ENCODE data around the gene TEAD4. TPM values are rescaled to one million over a fixed set of nuclear protein-coding genes. Genes with fewer than 3 reads are reported as not detected.

Gene TEAD4
- total and polyA plus RNA-seq, 2 donors from 2014 or later: 19.8 to 40.9 TPM

DNA sequence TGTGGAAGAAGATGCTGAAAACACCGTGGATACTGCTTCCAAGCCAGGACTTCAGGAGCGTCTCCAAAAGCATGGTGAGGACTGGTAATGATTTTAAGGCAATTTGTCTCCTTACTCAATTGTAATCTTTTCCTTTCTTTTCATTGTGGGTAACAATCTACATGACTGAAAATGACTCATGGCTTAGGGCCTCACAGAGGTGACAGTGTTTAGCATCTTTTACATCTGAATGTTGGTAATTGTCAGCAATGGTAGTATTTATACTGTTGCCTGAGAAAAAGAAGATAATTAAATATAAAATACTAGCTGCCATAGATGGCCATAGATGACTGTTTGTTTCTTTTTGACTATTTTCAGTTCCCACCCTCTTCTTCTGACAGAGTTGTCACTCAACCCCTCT lies 36.9 kb upstream of the TEAD4 start:
- no peak overlapping the region for H3K9ac ChIP-seq (ENCODE audit: low read length in 3 of 3)
- H3K4me3 ChIP-seq (ENCODE audit: low read length in 3 of 3): no peak overlapping the region
- no peaks in the 10 kb centered on the region for H3K27me3 ChIP-seq (ENCODE audit: control insufficient read depth, insufficient read depth, low read length)
- no peak for FAIRE-seq
- no peak for DNase-seq
- no peak overlapping the region for H3K27ac ChIP-seq (ENCODE audit: low read depth in 2 of 2, low read length in 2 of 2)
- TF ChIP-seq, protein P1, sequence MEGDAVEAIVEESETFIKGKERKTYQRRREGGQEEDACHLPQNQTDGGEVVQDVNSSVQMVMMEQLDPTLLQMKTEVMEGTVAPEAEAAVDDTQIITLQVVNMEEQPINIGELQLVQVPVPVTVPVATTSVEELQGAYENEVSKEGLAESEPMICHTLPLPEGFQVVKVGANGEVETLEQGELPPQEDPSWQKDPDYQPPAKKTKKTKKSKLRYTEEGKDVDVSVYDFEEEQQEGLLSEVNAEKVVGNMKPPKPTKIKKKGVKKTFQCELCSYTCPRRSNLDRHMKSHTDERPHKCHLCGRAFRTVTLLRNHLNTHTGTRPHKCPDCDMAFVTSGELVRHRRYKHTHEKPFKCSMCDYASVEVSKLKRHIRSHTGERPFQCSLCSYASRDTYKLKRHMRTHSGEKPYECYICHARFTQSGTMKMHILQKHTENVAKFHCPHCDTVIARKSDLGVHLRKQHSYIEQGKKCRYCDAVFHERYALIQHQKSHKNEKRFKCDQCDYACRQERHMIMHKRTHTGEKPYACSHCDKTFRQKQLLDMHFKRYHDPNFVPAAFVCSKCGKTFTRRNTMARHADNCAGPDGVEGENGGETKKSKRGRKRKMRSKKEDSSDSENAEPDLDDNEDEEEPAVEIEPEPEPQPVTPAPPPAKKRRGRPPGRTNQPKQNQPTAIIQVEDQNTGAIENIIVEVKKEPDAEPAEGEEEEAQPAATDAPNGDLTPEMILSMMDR (IDR thresholded peaks at IDR 0.05; ENCODE audit: borderline replicate concordance, extremely low read depth, insufficient read depth): no peak
- H3K9me3 ChIP-seq (ENCODE audit: control insufficient read depth in 2 of 3, insufficient read depth in 1 of 3, low read length in 3 of 3): no peaks in the 10 kb centered on the region
- intact Hi-C loops (cut with DNase I): no loop called here
- H3K4me1 ChIP-seq (ENCODE audit: control insufficient read depth in 2 of 3, insufficient read depth in 2 of 3, low read depth in 1 of 3, low read length in 3 of 3): no peaks in the 10 kb centered on the region
- H3K36me3 ChIP-seq (ENCODE audit: control insufficient read depth in 2 of 3, insufficient read depth in 3 of 3, low read length in 3 of 3): peaks cover 8 to 30% (median 21%) of the 10 kb centered on the region in 3 donors

DNA sequence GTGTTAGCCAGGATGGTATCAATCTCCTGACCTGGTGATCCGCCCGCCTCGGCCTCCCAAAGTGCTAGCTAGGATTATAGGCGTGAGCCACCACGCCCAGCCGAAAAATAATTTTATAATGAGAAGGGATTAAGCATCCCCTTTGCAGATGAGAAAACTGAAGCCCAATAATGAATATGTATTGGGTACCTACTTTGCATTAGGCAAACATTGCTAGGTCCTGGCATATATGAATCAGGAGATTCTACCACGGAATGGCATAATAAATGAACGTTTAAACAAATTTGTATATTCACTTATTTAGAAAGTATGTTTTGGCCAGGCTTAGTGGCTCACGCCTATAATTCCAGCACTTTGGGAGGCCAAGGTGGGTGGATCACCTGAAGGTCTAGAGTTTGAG lies 36.1 kb upstream of the TEAD4 start:
- H3K9ac ChIP-seq (ENCODE audit: low read length in 3 of 3): no peak overlapping the region
- no peak for FAIRE-seq
- TF ChIP-seq, protein P1 (IDR thresholded peaks at IDR 0.05; ENCODE audit: borderline replicate concordance, extremely low read depth, insufficient read depth): no peak
- H3K27ac ChIP-seq (ENCODE audit: low read depth in 2 of 2, low read length in 2 of 2): no peak overlapping the region
- H3K4me1 ChIP-seq (ENCODE audit: control insufficient read depth in 2 of 3, insufficient read depth in 2 of 3, low read depth in 1 of 3, low read length in 3 of 3): no peaks in the 10 kb centered on the region
- H3K36me3 ChIP-seq (ENCODE audit: control insufficient read depth in 2 of 3, insufficient read depth in 3 of 3, low read length in 3 of 3): peaks cover 8 to 33% (median 21%) of the 10 kb centered on the region in 3 donors
- intact Hi-C loops (cut with DNase I): no loop called here
- H3K4me3 ChIP-seq (ENCODE audit: low read length in 3 of 3): no peak overlapping the region
- DNase-seq: no peak
- no peaks in the 10 kb centered on the region for H3K27me3 ChIP-seq (ENCODE audit: control insufficient read depth, insufficient read depth, low read length)
- H3K9me3 ChIP-seq (ENCODE audit: control insufficient read depth in 2 of 3, insufficient read depth in 1 of 3, low read length in 3 of 3): no peaks in the 10 kb centered on the region

DNA sequence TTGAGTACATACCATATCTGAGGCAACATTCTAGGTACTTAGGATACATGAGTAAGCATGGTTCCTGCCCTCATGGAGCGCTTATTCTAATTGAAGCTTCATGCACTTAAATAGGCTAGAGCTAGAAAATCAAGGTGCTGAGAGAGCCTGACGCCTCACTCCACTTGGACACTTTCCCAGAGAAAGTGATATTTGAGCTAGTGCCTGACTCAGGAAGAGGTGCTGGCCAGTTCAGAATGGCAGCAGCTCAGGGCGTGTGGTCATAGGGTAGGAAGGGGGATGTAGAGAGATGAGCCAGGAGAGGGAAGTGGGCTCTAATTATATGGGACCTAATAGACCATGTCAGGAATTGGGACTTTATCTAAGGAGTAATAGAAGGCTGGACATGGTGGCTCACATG lies 35.2 kb upstream of the TEAD4 start:
- H3K27me3 ChIP-seq (ENCODE audit: control insufficient read depth, insufficient read depth, low read length): no peaks in the 10 kb centered on the region
- FAIRE-seq (no peak), DNase-seq (no peak)
- no peak overlapping the region for H3K9ac ChIP-seq (ENCODE audit: low read length in 3 of 3)
- no peaks in the 10 kb centered on the region for H3K4me1 ChIP-seq (ENCODE audit: control insufficient read depth in 2 of 3, insufficient read depth in 2 of 3, low read depth in 1 of 3, low read length in 3 of 3)
- peaks cover 8 to 33% (median 21%) of the 10 kb centered on the region in 3 donors for H3K36me3 ChIP-seq (ENCODE audit: control insufficient read depth in 2 of 3, insufficient read depth in 3 of 3, low read length in 3 of 3)
- no peak overlapping the region for H3K27ac ChIP-seq (ENCODE audit: low read depth in 2 of 2, low read length in 2 of 2)
- TF ChIP-seq, protein P1 (IDR thresholded peaks at IDR 0.05; ENCODE audit: borderline replicate concordance, extremely low read depth, insufficient read depth): no peak
- intact Hi-C loops (cut with DNase I): no loop called here
- no peak overlapping the region for H3K4me3 ChIP-seq (ENCODE audit: low read length in 3 of 3)
- no peaks in the 10 kb centered on the region for H3K9me3 ChIP-seq (ENCODE audit: control insufficient read depth in 2 of 3, insufficient read depth in 1 of 3, low read length in 3 of 3)
